ENCODE data around the gene SIPA1L3.

SIPA1L3 gene

DNA sequence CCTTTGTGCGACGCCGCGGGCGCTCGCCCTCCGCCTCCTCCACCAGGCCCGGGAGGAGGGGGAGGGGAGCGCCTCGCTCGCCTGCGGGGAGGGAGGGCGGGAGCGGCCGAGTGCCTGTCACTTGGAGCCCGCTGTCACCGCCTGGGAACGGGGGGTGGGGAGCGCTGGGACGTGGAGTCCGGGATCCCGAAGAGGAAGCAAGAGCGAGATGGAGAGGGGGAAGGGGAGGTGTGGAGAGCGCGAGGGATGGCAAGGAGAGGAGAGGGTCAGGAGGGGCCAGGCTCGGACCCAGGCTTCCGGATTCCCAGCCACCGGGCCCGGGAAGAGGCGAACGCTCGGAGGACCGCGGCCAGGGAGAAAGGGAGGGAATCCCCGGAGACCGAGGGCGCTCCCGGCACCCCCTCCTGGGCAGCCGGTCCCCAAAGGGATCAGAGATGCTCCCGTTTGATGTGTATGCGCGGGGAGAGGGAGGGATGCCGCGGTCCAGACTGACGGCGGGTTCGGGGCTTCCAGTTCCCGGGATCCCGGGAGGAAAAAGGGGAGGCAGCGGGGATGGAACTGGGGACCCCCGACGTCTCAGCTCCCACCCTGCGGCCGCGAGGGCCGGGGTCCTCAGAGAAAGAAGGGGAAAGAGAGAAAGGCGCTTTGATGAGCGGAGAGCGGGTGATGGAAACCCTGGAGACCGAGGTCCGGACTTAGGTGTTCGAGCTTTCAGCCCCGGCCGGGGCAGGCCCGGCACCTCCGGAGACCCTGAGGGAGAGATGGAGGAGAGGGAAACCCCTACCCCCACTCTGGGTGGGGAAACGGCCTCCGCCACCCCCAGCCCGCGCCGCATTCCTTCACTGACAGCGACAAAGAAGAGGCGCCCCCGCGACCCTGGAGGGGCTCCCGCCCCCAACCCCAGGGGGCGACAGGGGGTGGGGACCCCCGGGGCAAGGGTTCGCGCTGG, 321.8 kb downstream of the SIPA1L3 start (continued):
- TF ChIP-seq HOXA7 (CRISPR knock-in tag; IDR thresholded peaks at IDR 0.05; ENCODE audit: borderline replicate concordance) (no peak), ZNF239 (tag by site-specific recombination; IDR thresholded peaks at IDR 0.05) (no peak), MZF1 (tag by site-specific recombination; IDR thresholded peaks at IDR 0.05; ENCODE audit: borderline replicate concordance) (peak; percentile 62; the same call in 1 of the 2 replicates), ZNF670 (tag by site-specific recombination; IDR thresholded peaks at IDR 0.05; ENCODE audit: low read depth) (no peak), ZBTB20 (tag by site-specific recombination; IDR thresholded peaks at IDR 0.05) (peak; percentile 97), OVOL3 (tag by site-specific recombination; IDR thresholded peaks at IDR 0.05) (no peak), BCL11A (tag by site-specific recombination; IDR thresholded peaks at IDR 0.05; ENCODE audit: low read depth) (peak; percentile 35; the same call in 1 of the 2 replicates), ZBTB17 (tag by site-specific recombination; IDR thresholded peaks at IDR 0.05) (peak; percentile 90), ZNF366 (tag by site-specific recombination; conservative IDR thresholded peaks at IDR 0.05) (peak; percentile 92), ZNF157 (tag by site-specific recombination; IDR thresholded peaks at IDR 0.05) (no peak), GFI1B (tag by site-specific recombination; IDR thresholded peaks at IDR 0.05) (no peak), ZNF10 (tag by site-specific recombination; IDR thresholded peaks at IDR 0.05) (no peak), ZNF214 (tag by site-specific recombination; IDR thresholded peaks at IDR 0.05; ENCODE audit: borderline replicate concordance) (no peak), ZNF510 (tag by site-specific recombination; IDR thresholded peaks at IDR 0.05; ENCODE audit: insufficient replicate concordance) (no peak), SCRT1 (tag by site-specific recombination; IDR thresholded peaks at IDR 0.05; ENCODE audit: borderline replicate concordance) (no peak), MYNN (tag by site-specific recombination; IDR thresholded peaks at IDR 0.05; ENCODE audit: borderline replicate concordance) (no peak), REPIN1 (tag by site-specific recombination; IDR thresholded peaks at IDR 0.05; ENCODE audit: low read depth) (no peak), ZSCAN16 (tag by site-specific recombination; IDR thresholded peaks at IDR 0.05) (no peak), KLF7 (tag by site-specific recombination; IDR thresholded peaks at IDR 0.05; ENCODE audit: borderline replicate concordance) (no peak), ZNF112 (tag by site-specific recombination; IDR thresholded peaks at IDR 0.05) (no peak), KLF16 (tag by site-specific recombination; IDR thresholded peaks at IDR 0.05) (peak; percentile 75), ZNF544 (tag by site-specific recombination; IDR thresholded peaks at IDR 0.05) (no peak), ZNF585B (tag by site-specific recombination; IDR thresholded peaks at IDR 0.05) (no peak), GLIS1 (tag by site-specific recombination; IDR thresholded peaks at IDR 0.05) (peak; percentile 58), ZNF184 (tag by site-specific recombination; IDR thresholded peaks at IDR 0.05) (no peak), ZNF132 (tag by site-specific recombination; IDR thresholded peaks at IDR 0.05; ENCODE audit: borderline replicate concordance) (no peak), ZBTB8A (tag by site-specific recombination; IDR thresholded peaks at IDR 0.05) (peak; percentile 74), ZNF138 (tag by site-specific recombination; IDR thresholded peaks at IDR 0.05; ENCODE audit: borderline replicate concordance) (no peak), ZNF596 (tag by site-specific recombination; IDR thresholded peaks at IDR 0.05) (no peak), HOXC10 (CRISPR knock-in tag; IDR thresholded peaks at IDR 0.05) (no peak), WT1 (tag by site-specific recombination; IDR thresholded peaks at IDR 0.05) (peak; percentile 83), ZNF837 (tag by site-specific recombination; IDR thresholded peaks at IDR 0.05) (no peak), SCRT2 (tag by site-specific recombination; IDR thresholded peaks at IDR 0.05) (no peak), ZBTB21 (tag by site-specific recombination; IDR thresholded peaks at IDR 0.05) (peak; percentile 47)
- TF ChIP-seq, protein P1, sequence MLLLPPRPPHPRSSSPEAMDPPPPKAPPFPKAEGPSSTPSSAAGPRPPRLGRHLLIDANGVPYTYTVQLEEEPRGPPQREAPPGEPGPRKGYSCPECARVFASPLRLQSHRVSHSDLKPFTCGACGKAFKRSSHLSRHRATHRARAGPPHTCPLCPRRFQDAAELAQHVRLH (tag by site-specific recombination; IDR thresholded peaks at IDR 0.05) = no peak
- TF ChIP-seq, protein P2, sequence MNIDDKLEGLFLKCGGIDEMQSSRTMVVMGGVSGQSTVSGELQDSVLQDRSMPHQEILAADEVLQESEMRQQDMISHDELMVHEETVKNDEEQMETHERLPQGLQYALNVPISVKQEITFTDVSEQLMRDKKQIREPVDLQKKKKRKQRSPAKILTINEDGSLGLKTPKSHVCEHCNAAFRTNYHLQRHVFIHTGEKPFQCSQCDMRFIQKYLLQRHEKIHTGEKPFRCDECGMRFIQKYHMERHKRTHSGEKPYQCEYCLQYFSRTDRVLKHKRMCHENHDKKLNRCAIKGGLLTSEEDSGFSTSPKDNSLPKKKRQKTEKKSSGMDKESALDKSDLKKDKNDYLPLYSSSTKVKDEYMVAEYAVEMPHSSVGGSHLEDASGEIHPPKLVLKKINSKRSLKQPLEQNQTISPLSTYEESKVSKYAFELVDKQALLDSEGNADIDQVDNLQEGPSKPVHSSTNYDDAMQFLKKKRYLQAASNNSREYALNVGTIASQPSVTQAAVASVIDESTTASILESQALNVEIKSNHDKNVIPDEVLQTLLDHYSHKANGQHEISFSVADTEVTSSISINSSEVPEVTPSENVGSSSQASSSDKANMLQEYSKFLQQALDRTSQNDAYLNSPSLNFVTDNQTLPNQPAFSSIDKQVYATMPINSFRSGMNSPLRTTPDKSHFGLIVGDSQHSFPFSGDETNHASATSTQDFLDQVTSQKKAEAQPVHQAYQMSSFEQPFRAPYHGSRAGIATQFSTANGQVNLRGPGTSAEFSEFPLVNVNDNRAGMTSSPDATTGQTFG (tag by site-specific recombination; IDR thresholded peaks at IDR 0.05; ENCODE audit: borderline replicate concordance) = 0 out of 2 replicates have a peak, but pooled peaks have one; percentile 33
- TF ChIP-seq, protein P3, sequence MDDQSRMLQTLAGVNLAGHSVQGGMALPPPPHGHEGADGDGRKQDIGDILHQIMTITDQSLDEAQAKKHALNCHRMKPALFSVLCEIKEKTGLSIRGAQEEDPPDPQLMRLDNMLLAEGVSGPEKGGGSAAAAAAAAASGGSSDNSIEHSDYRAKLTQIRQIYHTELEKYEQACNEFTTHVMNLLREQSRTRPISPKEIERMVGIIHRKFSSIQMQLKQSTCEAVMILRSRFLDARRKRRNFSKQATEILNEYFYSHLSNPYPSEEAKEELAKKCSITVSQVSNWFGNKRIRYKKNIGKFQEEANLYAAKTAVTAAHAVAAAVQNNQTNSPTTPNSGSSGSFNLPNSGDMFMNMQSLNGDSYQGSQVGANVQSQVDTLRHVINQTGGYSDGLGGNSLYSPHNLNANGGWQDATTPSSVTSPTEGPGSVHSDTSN (CRISPR knock-in tag; IDR thresholded peaks at IDR 0.05) = no peak
